Activated CD8-positive, alpha-beta T cell treated with anti-CD3 and anti-CD28 coated beads, Interleukin-2, amount 10 ng/mL, durations not matched to agents 7 days and 5 days (primary cell): ENCODE measurements around the gene MAP2K1. TPM values are rescaled to one million over a fixed set of nuclear protein-coding genes. Genes with fewer than 3 reads are reported as not detected.

Source experiments
- ATAC-seq: fragments of 150-1000 bp; cut with Tn5 transposase; one replicate; pipeline ENCODE4 v1.10.0; 2021; ENCODE audit warnings: moderate library complexity
- CTCF ChIA-PET: fragments of 350-600 bp; sonication (Branson Sonifier 250); formaldehyde crosslinking; loops from one replicate; lab custom pipeline; 2021; ENCODE audit warnings: antibody characterized with exemption; lab: Charles Lee
- POLR2A ChIA-PET: fragments of 350-600 bp; sonication (Branson Sonifier 250); formaldehyde crosslinking; loops from one replicate; lab custom pipeline; 2021; ENCODE audit warnings: antibody characterized with exemption; lab: Charles Lee
- DNase-seq: peaks from one replicate; pipeline ENCODE4 v3.0.0-alpha.2; 2020
- H3K27ac Mint-ChIP-seq: one replicate; pipeline ENCODE4 v1.8.0; 2021; ENCODE audit warnings: mild to moderate bottlenecking, mixed read lengths
- H3K27me3 Mint-ChIP-seq: one replicate; pipeline ENCODE4 v1.8.0; 2021; ENCODE audit warnings: low read depth, mixed read lengths
- H3K36me3 Mint-ChIP-seq: one replicate; pipeline ENCODE4 v1.8.0; 2021; ENCODE audit warnings: low read depth, mixed read lengths
- H3K4me1 Mint-ChIP-seq: one replicate; pipeline ENCODE4 v1.8.0; 2021; ENCODE audit warnings: low read depth, mixed read lengths
- H3K4me3 Mint-ChIP-seq: one replicate; pipeline ENCODE4 v1.8.0; 2021; ENCODE audit warnings: mild to moderate bottlenecking, mixed read lengths
- H3K9me3 Mint-ChIP-seq: one replicate; pipeline ENCODE4 v1.8.0; 2022; ENCODE audit warnings: mixed read lengths; ENCODE audit not compliant: insufficient read depth
- total RNA-seq, 2 experiments: library from RNA; stranded (reverse); gene quantifications; one replicate each; pipeline ENCODE4 v1.2.3, GENCODE V29; 2021

Gene MAP2K1
- total RNA-seq, 2 experiments from 2014 or later: 108 to 118 TPM

DNA sequence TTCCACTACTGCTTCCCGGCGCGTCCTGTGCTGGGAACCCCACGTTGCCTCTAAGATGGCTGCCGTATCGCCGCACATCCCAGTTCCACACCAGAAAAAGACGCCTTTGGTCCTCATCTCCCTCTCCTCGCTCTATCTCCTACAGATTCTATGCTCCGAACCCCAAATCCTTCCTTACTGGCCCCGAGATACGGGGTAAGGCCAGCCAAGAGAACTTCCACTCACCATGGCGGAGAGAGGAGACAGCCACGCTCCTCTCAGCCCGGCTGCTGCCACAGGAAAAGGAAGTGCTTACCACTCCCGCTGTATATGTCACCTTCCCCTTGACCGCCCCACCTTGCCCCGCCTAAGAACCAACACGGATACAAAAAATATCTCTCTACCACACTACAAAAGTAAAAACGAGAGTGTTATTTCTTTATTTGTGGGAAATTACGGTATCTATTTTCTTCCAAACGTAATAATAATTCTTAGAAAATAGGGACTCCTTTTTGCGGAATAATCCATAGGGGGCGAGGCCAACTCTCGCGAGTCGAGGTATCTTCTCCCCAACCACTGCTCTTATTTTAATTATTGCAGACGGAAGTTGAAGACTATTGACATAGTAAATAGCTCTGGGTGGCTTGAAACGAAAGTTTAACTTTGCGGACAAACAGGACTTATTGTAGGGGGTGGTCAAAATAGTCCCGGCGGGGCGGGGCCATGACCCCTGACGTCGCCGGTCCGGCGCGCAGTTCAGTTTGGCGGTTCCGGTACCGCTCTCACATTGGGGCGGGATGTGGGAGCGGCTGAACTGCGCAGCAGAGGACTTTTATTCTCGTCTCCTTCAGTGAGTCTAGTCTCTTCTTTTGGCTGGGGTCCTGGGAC is 118.1 kb downstream of the MAP2K1 start, which contains the start of the genes RPL4 and ZWILCH:
Gene RPL4, minus strand, starts transcription at position 293 of the 867 bp plus-strand sequence. Its CDS starts 65 bp downstream, at position 228.
Gene ZWILCH, plus strand, starts transcription at position 764 of the 867 bp plus-strand sequence. Its CDS starts 13 bp downstream, at position 777.
- DNase-seq (peak; percentile 88), ATAC-seq (peak; percentile 89)
- Mint-ChIP-seq H3K9me3 (no peaks in the 10 kb centered on the region), H3K27ac (peak within 1 kb of the TSS; percentile 99), H3K4me3 (peak within 1 kb of the TSS; percentile 98), H3K27me3 (no peaks in the 10 kb centered on the region), H3K4me1 (peaks cover 61% of the 10 kb centered on the region), H3K36me3 (peaks cover 58% of the 10 kb centered on the region)
- ChIA-PET POLR2A (interaction anchor here (0.6 to 2.6 kb wide), 18 partner anchors 8 to 562 kb away, joined by 3 to 21 read pairs (median 4); partner anchors contain the start of genes MAP2K1 and TIPIN), CTCF (interaction anchor here (0.6 to 1.8 kb wide), 6 partner anchors 19 to 216 kb away, joined by 3 to 6 read pairs (median 3); partner anchors contain the start of gene MAP2K1)

DNA sequence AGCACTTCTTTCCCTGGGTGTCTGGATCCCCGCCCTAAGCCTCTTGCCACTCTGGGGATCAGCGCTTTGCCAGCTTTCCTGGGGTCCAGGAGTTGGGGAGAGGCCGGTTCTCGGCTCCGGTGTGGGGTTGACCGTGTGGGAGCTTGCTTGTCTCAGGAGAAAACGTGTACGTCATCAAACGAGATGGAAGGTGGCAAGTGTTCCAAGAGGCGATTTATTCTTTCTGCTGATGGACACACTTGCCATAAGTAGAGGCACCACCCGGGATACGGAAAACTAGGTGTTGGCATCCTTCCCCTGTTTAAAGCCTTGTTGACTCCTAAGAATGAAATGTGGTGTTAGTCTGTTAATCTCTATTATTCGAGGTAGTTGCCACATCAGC is 118.7 kb downstream of the MAP2K1 start:
- Mint-ChIP-seq H3K27me3 (no peaks in the 10 kb centered on the region), H3K27ac (peak overlapping the region; percentile 99), H3K9me3 (no peaks in the 10 kb centered on the region), H3K36me3 (peaks cover 53% of the 10 kb centered on the region), H3K4me1 (peaks cover 55% of the 10 kb centered on the region), H3K4me3 (peak overlapping the region; percentile 98)
- no peak for DNase-seq
- ChIA-PET CTCF (interaction anchor here (0.6 to 3.1 kb wide), 6 partner anchors 7 to 215 kb away, joined by 3 to 20 read pairs (median 3); partner anchors contain the start of genes MAP2K1 and SNAPC5), POLR2A (interaction anchor here (0.6 to 2.6 kb wide), 17 partner anchors 9 to 713 kb away, joined by 3 to 21 read pairs (median 4); partner anchors contain the start of genes DENND4A, MAP2K1 and TIPIN)
- ATAC-seq: no peak

DNA sequence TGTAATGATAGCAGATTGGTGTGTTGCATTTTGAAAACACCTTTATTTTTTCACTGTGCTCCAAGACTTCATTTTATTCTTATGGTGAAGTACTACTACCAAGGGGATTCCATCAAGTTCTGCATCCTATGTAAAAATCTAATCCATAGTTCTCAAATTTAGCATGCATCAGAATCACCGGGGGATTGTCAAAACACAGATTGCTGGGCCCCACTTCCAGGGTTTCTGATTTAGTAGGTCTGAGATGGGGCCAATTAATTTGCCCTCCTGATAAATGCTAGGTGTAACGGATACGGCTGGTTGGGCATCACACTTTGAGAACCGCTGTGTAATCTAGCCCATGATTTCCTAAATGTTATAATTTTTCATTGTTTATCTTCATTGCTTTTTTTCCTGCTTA is 119.1 kb downstream of the MAP2K1 start:
- DNase-seq: no peak
- H3K27ac Mint-ChIP-seq: peak overlapping the region; percentile 99
- CTCF ChIA-PET: interaction anchor here (1.8 to 3.1 kb wide), 2 partner anchors 8 to 120 kb away, joined by 5 to 20 read pairs; partner anchors contain the start of genes MAP2K1 and SNAPC5
- H3K4me3 Mint-ChIP-seq: peak overlapping the region; percentile 98
- peaks cover 52% of the 10 kb centered on the region for H3K4me1 Mint-ChIP-seq
- POLR2A ChIA-PET: interaction anchor here (0.7 to 2.6 kb wide), 11 partner anchors 9 to 714 kb away, joined by 3 to 21 read pairs (median 4); partner anchors contain the start of genes DENND4A, MAP2K1 and TIPIN
- H3K9me3 Mint-ChIP-seq: no peaks in the 10 kb centered on the region
- peaks cover 53% of the 10 kb centered on the region for H3K36me3 Mint-ChIP-seq
- ATAC-seq: no peak
- H3K27me3 Mint-ChIP-seq: no peaks in the 10 kb centered on the region

DNA sequence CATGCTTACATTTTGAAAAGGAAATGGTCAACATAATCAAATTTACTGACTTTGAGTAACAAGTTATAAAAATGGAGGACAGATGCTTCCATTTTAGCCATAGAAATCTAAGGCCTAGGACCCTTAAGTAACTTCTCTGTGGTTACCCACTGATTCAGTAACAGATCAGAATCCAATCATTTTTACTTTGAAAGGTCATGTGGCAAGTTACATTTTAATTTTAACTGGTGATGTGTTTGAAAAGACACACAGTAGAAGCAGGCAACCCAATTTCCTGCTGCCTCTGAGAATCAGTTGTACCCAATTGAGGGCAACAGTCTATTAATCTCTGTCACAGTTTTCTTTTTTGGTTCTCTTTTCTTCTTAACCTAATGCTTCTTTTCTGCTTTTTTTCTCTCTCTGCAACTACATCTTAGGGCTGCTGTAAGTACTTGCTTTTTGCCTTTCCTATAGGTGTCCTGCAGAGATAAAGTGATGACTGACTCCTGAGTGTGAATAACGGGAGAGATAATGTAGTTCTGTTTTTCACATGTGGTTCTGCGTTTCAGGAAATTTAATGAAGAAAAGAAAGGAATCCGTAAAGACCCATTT is 121.7 kb downstream of the MAP2K1 start:
- Mint-ChIP-seq H3K36me3 (peaks cover 32% of the 10 kb centered on the region), H3K27me3 (no peaks in the 10 kb centered on the region), H3K27ac (peak overlapping the region; percentile 9), H3K4me1 (peaks cover 29% of the 10 kb centered on the region), H3K9me3 (no peaks in the 10 kb centered on the region), H3K4me3 (peak overlapping the region; percentile 17)
- ChIA-PET POLR2A (no interaction called here), CTCF (interaction anchor here (0.6 to 3.1 kb wide), 2 partner anchors 10 to 127 kb away, joined by 4 to 20 read pairs; partner anchors contain the start of gene SNAPC5)
- DNase-seq: no peak
- no peak for ATAC-seq

DNA sequence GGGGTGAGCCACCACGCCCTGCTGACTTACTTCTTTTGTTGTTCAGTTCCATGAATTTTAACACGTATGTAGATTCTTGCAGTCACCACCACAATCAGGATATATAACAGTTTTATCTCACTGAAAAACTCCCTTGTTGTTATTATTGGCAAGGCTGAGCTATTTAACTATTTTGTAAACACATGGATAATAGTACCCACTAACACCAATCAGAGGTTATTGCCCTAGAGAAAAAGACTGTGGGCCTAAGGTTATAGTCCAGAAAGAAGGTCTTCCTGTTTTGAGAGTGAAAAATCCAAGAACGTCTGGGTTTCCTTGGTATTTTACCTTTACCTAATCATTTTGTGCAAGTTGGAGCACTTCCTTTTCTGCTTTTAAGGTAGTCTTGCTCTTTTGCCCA is 127.9 kb downstream of the MAP2K1 start:
- ATAC-seq (no peak), DNase-seq (no peak)
- ChIA-PET CTCF (interaction anchor here (2.2 kb wide), 1 partner anchor 16 kb away, joined by 7 read pairs; no protein-coding TSS in a partner anchor), POLR2A (no interaction called here)
- Mint-ChIP-seq H3K9me3 (no peaks in the 10 kb centered on the region), H3K36me3 (peaks cover 46% of the 10 kb centered on the region), H3K4me3 (no peak overlapping the region), H3K27ac (no peak overlapping the region), H3K27me3 (no peaks in the 10 kb centered on the region), H3K4me1 (no peaks in the 10 kb centered on the region)

DNA sequence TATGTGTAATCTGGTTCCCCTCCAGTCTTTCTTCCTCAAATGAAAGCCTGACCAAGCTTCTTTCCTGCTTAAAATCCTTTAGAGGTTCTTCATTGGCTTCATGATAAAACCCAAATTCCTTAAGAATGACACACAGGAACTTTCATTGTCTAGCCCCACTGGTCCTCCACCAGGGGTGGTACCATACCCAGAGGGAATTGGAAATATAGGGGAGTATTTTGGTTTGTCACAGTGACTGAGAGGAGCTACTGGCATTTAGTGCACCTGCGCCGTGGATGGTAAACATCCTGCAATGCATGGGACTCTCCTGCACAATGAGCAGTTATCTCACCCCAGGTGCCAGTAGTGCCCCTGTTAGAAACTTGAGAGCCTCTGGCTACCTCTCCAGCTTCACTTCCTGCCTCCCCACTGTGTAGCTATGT is 129.2 kb downstream of the MAP2K1 start:
- Mint-ChIP-seq H3K27ac (peak overlapping the region; percentile 8), H3K4me1 (no peaks in the 10 kb centered on the region), H3K9me3 (no peaks in the 10 kb centered on the region), H3K27me3 (no peaks in the 10 kb centered on the region), H3K36me3 (peaks cover 42% of the 10 kb centered on the region), H3K4me3 (no peak overlapping the region)
- POLR2A ChIA-PET: no interaction called here
- CTCF ChIA-PET: no interaction called here
- DNase-seq (no peak), ATAC-seq (no peak)

DNA sequence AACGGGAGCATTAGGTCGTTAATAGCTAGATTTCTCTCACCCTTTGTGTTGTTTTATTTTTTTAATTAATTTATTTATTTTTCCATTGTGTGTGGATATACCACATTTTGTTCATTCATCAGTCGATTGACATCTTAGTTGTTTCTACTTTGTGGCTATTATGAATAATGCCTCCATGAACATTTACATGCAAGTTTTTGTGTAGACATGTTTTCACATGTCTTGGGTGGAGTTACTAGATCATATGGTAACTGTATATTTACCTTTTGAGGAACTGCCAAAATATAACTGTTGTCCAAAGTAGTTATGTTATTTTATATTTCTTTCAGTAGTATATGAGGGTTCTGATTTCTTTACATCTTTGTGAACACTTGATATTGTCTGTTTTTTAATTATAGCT is 137.2 kb downstream of the MAP2K1 start:
- ChIA-PET POLR2A (no interaction called here), CTCF (interaction anchor here (0.9 to 2.6 kb wide), 2 partner anchors 19 to 25 kb away, joined by 3 to 7 read pairs; partner anchors contain the start of genes RPL4 and ZWILCH)
- Mint-ChIP-seq H3K36me3 (peaks cover 50% of the 10 kb centered on the region), H3K4me3 (no peak overlapping the region), H3K4me1 (peaks cover 7% of the 10 kb centered on the region), H3K9me3 (no peaks in the 10 kb centered on the region), H3K27me3 (no peaks in the 10 kb centered on the region), H3K27ac (no peak overlapping the region)
- ATAC-seq: no peak
- DNase-seq: no peak

DNA sequence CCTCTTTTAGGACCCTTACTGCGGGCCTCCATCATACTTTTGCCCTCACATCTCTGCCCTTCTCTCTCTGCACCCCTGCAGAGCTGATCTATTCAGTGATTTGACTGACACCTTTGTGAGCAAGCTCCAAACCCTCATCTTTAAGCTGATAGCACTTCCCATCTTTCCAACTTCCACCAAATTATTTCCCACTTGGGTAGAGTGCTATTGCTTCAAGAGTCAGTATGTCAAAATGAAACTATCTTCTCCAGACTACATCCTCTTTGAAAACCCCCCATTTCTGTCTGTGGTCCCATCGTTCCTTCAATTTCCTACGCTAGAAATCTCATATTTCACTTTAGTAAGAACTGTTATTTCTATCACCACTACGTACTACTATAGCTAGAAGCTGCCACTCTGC is 138.1 kb downstream of the MAP2K1 start:
- Mint-ChIP-seq H3K27ac (peak overlapping the region; percentile 7), H3K9me3 (no peaks in the 10 kb centered on the region), H3K4me1 (peaks cover 7% of the 10 kb centered on the region), H3K36me3 (peaks cover 55% of the 10 kb centered on the region), H3K27me3 (no peaks in the 10 kb centered on the region), H3K4me3 (no peak overlapping the region)
- DNase-seq (no peak), ATAC-seq (no peak)
- ChIA-PET CTCF (interaction anchor here (2.6 kb wide), 1 partner anchor 26 kb away, joined by 7 read pairs; no protein-coding TSS in a partner anchor), POLR2A (no interaction called here)

DNA sequence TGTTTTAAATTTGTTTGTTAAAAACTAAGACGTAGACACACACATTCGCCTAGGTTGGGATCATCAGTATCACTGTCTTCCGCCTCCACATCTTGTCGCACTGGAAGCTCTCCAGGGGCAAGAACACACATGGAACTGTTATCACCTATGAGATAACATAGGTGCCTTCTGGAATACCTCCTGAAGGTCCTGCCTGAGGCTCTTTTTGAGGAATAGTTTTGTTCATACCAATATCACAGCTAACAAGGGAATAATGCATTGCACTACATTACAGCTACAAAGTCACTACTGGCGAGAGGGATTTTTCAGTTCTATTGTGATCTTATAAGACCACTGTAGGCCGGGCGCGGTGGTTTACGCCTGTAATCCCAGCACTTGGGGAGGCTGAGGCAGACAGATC is 148.3 kb downstream of the MAP2K1 start:
- no peaks in the 10 kb centered on the region for H3K4me1 Mint-ChIP-seq
- CTCF ChIA-PET: no interaction called here

More for the DNA sequence above, 148.3 kb downstream of the MAP2K1 start:
- no peaks in the 10 kb centered on the region for H3K9me3 Mint-ChIP-seq
- ATAC-seq (no peak), DNase-seq (no peak)
- H3K36me3 Mint-ChIP-seq: peaks cover 49% of the 10 kb centered on the region
- H3K27me3 Mint-ChIP-seq: no peaks in the 10 kb centered on the region
- POLR2A ChIA-PET: interaction anchor here (0.6 to 1.2 kb wide), 4 partner anchors 24 to 232 kb away, joined by 3 to 4 read pairs (median 3); partner anchors contain the start of gene ZWILCH
- H3K27ac Mint-ChIP-seq: no peak overlapping the region
- no peak overlapping the region for H3K4me3 Mint-ChIP-seq
